ENCODE measurements around the gene IL18RAP.

Gene IL18RAP, protein sequence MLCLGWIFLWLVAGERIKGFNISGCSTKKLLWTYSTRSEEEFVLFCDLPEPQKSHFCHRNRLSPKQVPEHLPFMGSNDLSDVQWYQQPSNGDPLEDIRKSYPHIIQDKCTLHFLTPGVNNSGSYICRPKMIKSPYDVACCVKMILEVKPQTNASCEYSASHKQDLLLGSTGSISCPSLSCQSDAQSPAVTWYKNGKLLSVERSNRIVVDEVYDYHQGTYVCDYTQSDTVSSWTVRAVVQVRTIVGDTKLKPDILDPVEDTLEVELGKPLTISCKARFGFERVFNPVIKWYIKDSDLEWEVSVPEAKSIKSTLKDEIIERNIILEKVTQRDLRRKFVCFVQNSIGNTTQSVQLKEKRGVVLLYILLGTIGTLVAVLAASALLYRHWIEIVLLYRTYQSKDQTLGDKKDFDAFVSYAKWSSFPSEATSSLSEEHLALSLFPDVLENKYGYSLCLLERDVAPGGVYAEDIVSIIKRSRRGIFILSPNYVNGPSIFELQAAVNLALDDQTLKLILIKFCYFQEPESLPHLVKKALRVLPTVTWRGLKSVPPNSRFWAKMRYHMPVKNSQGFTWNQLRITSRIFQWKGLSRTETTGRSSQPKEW

DNA sequence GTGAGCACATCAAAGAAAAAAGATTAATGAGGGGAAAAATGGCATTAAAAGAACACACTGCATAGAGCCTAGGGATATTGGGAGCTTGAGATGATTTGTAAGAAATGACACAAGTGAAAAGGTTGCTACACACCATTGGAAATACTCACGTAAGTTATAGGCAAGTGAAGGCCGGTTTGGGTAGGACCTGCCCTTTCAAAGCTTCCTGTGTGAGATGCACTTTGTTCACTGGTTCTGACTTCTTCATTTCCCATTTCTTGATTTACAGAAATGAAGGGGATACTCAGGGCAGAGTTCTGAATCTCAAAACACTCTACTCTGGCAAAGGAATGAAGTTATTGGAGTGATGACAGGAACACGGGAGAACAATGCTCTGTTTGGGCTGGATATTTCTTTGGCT is at the start of gene IL18RAP:
TSS of gene IL18RAP (plus strand) at position 251 of the 400 bp plus-strand sequence. CDS start at position 369, 118 bp downstream.
- DNase-seq (ENCODE audit: low read depth in 2 of 2): no peak

DNA sequence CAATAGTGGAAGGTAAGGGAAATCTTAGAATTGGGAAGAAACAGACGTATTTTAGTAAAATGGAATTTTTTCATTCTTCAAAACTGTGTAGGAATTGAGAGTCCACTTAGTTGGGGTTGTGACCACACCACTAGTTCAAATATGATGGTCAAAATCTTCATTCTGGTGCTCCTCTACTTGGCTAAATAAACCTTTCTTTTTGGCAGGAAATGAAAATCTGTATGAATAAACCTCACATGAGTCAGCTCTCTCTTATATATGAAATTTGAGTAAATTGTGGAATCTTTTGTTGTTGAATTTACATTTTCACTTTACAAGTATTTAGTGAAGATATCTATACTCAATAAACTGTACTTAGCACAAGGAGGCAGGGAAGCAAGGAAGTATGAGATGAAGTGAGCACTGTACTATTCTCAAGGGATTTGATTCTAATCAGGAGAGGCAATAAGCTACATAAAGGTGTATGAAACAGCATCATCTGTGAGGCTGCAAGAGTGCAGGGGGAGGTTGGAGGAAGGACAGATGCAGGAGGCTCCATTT is 46.8 kb upstream of the IL18RAP start:
- no peak for DNase-seq (ENCODE audit: low read depth in 2 of 2)

DNA sequence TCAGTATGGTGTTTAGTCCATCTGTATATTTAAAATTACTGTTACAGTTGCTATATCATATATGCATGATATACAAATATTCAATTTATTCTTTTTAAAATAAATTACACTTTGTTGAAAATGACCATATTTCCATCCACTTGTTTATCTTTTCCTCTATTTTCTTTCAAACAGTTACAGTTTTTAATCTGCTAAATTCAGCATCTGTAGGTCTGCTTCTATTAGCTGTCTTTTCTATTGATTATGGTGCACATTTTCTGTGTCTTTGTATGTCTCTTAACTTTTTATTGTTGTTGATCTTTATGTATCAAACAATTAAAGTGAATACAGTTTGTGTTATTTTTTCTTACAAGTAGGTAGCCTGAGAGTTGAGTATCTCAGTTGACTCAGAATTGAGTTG is 39.2 kb upstream of the IL18RAP start:
- no peak for DNase-seq (ENCODE audit: low read depth in 2 of 2)

DNA sequence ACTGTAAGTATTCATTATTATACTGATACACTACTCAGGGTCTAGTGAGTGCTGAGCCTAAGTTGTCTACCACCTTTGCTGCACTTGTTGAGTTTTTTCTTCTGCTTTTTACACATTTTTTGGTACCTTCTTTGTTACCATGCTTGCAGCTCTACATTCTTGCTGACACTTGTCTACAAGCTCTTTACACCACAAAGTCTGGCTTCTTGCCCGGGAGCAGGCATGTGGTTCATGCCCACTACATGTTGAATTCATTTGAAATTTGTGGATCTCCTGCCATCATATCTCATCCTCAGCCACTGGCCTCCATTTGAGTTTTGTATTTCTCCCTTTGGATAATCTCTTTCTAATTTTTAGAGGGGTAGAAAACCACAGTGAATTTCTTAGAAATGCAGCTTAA is 37.4 kb upstream of the IL18RAP start:
- DNase-seq (ENCODE audit: low read depth in 2 of 2): no peak

DNA sequence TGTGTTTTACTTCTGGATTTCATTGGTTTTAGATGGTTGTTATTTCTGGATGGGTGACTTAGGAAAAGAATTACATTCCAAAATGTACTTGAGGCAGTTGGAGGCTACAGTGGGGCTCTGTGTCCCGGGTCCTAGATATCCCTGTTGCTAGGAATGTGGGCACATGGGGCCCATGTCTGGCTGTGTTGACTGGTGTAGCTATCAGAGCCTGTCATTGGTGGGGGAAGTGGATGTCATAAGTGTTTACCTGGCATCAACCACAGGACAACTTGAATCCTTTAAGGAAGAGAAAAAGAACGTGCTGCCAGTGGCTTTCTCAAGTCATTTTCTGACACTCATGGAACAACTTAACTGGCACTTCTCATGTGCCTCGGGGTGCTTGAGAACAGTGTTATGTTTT is 37.0 kb upstream of the IL18RAP start:
- DNase-seq (ENCODE audit: low read depth in 2 of 2): no peak

DNA sequence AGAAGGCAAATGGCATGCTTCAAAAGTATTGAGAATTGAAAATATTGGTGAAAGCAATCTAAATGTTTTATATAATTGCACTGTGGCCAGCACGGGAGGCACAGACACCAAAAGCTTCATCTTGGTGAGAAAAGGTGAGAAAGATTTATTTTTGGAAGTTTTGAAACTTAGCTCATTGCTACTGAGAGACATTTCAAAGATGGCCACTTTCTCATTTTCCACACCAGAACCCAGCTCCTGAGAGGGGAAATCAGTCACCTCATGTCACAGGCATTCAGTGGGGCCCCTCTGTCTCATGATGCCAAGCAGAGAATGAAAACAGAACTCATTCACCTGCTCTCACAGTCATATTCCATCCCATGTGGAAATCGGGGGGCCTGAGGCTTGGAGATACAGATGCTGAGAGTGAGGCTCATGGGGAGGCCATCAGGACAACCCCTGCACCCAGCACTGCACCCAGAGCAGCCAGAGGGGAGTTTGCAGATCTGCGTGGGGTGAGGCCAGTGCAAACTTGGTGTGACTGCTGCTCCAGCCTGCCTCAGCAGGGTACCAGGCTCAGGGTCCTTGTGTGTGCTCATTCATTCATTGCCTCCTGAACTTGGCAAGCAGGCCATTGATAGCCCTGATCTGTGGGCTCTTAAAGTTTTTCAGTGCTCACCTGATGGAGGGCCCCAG is 36.0 kb upstream of the IL18RAP start:
- DNase-seq (ENCODE audit: low read depth in 2 of 2): no peak

DNA sequence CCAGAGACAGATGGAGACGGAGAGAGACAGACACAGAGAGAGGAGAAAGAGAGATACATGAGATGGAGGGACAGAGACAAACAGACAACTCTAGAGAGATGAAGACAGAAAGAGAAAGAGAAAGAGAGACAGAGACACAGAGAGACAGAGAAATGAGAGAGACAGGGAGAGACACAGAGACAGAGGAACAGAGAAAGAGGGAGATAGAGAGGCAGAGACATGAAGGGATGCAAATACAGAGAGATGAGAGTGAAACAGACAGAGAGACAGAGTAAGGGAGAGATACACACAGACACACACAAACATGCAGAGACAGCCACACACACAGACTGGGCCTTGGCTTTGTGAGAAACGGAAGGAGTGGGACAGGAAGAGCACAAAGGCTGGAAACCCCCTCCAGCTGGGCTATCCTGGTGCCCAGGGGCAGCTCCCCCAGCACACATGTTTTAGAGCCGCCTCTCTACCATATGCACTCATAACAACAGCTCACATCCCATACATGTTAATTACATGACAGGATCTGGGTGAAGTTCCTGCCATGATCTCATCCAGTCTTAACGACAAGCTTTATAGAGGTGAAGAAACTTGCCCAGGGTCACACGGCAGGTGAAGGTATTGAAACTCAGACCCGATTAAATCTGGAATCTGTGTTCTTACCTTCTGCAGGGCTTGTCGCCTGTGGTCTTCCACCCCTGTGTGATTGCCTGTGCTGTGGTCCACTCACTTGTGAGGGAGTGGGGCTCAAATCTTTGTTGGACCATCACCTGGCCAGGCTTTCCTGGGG is 35.0 kb upstream of the IL18RAP start:
- DNase-seq (ENCODE audit: low read depth in 2 of 2): no peak

DNA sequence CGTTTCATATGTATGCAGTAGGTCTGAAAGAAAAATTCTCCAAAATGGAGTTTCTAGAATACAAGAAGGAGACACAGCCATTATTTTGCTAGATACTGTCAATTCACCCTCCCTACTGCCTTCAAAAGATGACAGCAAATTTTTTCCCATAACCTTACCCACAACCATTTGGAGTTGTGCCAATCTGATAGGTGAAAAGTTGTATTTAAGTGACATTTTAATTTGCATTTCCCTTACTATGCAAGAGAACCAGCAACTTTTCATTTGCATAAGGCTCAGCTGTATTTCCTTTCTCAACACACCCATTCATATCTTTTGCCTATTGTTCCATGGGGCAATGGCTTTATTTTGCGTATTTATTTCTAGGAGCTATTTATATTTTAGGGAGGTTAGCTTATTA is 31.4 kb upstream of the IL18RAP start:
- no peak for DNase-seq (ENCODE audit: low read depth in 2 of 2)

DNA sequence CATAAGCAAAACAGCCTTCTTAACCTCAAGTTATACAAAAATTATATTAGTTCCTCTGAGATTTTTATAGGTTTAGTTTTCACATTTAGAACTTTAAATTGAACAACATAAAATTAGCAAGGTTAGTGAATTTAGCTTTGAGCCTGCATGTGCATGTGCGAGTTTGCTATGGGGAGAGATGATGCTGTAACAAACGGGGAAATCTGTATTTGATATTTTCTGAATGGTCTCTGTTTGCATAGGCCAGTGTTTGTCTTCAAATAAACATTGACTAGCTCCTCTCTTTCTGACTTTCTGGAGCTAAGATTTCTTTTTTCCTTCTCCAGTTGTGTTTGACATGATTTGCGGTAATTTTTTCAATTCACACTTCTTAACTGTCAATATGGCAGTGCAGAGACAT is 30.9 kb upstream of the IL18RAP start:
- no peak for DNase-seq (ENCODE audit: low read depth in 2 of 2)

DNA sequence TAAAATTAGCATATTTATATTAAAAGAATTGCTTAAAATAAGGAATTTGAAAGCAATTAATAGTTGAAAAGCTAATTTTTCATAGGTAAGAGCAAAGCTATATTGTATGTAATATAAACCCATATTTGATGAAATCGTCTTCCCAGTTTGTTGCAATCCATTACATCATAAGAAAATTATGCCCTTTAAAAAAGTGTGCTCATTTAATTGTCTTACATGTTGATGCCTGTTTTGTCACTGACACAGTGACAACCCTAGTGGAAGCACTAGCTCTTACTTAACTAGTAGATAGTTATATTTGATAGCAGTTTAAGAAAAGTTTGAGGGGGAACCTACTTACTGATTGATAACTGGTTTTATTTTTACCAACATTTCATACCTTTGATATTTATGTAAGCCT is 30.0 kb upstream of the IL18RAP start:
- no peak for DNase-seq (ENCODE audit: low read depth in 2 of 2)

DNA sequence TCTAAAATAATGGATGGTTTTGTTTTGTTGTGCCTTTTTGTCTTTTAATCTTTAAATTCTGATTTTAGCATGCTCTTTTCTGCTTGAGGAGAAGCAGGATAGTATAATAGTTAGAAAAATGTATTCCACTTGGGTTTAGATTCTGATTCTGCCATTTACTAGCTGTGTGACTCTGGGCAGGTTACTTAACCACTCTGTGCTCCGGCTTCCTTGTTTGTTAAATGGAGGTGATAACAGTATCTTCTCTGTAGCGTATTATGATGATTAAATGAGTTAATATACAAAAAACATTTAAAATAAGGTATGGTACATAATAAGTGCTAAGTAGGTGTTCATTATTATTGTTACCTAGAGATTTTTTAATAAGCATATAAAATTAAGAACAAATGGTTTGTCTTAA is 26.9 kb upstream of the IL18RAP start:
- DNase-seq (ENCODE audit: low read depth in 2 of 2): no peak

DNA sequence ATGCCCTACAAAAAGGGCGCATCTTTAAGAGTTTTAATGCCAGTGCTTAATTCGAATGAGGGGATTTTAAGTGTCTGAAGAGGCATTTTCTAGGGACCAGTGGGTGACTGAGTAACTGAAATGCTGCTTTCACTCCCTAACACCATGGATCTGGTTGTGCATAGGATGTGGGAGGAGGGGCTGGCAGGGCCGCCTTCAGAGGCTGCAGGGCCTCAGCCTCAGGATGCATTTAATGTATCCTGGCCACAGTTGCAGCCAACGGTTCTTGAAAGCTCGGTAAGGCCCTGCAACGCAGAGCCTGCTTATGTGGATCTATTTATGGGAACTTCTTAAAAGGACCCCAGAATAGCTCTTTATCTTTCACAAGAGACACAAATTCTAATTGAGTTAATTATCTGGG is 25.8 kb upstream of the IL18RAP start:
- no peak for DNase-seq (ENCODE audit: low read depth in 2 of 2)

DNA sequence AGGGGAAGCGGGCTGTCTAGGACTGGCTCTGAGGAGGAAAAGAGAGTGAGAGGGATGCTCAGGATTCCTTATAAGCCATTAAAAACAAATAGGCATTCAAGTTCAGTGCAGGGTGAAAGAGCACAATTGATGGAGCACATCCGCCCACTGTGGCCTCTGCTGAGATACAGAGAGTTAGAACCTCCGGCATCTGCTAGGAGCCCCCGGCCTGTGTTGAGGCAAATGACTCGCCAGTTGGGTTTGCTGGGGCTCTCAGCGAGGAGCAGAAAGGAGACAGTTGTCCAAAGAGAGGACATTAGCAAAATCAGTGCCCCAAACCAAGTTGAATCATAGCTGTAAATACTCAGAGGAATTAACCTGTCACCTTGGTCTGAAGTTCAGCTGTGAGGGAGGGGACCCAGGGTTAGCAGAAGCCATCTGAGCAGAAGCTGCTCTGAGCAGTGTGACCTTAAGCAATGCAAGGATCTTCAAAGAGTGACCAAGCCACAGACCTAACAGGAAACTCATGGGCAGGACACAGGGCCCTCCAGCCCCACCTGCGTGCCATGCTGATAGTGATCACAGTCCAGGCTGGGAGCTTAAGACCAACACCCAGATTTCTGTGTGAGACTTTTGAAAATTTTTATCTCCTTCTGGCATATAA is 23.3 kb upstream of the IL18RAP start:
- no peak for DNase-seq (ENCODE audit: low read depth in 2 of 2)

DNA sequence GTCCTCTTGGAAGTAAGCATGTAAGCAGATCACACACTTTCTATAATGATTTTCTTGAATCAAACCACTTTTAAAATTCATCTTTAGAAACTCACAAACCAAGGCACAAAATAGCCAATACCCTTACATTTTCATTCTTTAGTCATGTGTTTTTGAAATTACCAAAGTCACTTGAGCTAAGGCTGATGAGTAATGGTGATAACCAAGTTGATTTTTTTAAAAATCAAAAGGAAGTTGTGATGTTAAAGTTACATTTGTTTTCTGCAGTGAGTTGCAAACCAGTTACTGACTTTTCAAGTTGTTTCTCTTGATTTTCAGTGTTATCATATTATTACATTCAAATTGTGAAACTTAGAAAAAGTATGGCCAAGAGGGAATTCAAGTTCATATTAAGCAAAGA is 21.5 kb upstream of the IL18RAP start:
- no peak for DNase-seq (ENCODE audit: low read depth in 2 of 2)

DNA sequence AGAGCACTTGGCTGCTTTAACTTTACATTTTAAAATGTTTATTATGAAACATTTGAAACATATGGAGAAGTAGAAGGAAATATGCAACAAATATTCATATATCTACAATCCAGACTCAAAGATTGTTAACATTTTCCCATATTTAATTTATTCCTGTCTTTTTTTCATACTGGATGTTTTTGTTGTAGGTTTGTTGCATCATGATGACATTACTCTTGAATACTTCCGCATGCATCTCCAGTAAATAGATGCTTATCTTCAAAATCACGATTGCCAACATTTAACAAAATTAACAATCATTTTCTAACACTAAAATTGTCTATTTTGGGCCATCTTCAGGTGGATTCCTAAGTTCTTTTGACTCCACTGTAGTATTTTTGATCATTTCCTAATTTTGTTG is 21.1 kb upstream of the IL18RAP start:
- DNase-seq (ENCODE audit: low read depth in 2 of 2): no peak

DNA sequence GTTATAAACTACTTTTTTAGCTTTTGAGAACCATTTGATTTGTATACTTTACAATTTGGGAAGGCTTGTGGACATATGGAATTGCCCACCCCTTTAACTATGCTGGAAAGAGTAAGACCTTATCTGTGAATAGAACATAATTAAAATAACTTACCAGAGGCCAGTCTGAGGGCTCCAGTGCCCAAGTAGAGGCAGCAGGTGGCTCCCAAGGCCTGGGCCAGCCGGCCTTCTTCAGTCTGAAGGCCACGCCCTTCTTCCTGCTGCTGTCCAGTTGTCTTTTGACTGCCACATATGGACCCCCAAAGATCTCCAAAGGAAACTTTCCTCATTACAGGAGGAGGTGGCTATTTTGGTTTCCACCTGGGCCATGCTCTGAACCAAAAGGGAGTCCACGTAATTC is 12.0 kb upstream of the IL18RAP start:
- DNase-seq (ENCODE audit: low read depth in 2 of 2): no peak

DNA sequence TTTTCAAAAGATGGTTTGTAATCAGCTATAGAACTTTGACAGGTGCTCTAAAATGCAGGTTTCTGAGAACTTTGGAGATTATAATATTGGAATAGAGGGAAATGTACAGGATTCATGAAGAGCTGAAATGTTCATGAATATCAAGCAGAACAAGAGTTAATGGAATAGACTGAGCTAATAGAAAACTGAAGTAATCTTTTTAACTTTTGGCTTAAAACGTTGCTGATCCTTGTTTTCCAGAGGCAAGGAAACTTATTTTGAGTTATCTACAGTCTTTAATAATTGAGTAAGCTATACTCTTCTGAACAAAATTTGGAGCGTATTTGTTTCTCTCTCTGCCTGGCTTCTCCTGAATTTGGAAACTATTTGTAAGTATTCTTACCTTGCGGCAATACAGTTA is 10.8 kb upstream of the IL18RAP start:
- no peak for DNase-seq (ENCODE audit: low read depth in 2 of 2)

DNA sequence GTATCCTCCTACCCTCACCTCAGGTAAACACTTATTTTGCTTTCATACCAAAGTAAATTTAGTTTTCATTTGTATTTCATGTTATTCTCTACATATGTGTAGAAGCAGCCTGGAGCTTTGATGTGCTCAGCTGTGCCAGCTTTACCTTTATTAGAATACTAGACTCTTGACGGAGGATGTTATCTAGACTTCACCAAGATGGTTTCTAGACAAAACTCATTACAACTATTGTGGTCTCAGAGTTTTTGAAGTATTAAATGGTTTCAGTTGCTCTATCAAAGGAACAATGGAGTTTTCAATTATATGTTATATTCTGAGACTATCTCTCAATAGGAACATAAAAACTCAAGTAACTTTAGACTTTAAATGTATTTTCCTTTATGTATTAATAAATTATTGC is 5.0 kb upstream of the IL18RAP start:
- no peak for DNase-seq (ENCODE audit: low read depth in 2 of 2)

DNA sequence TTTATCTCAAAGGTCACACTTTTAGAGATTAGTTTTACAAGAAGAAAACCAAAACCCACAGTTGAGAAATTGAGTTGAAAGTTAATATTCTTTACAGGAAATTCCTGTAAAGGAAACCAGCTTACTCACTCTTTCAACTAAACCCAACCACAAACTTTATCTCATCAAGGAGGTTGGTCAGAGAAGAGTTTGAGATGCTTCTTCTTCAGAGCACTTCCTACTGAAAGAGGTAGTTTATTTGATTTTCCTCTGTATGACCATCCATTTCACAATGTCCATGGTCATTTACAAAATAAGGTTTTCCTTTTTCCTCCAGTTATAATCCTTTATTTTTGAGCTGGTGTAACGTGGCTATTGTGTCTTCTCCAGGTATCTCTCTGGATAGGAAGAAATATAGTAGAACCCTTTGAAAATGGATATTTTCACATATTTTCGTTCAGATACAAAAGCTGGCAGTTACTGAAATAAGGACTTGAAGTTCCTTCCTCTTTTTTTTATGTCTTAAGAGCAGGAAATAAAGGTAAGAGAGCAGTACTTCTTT is 4.5 kb upstream of the IL18RAP start:
- DNase-seq (ENCODE audit: low read depth in 2 of 2): no peak

DNA sequence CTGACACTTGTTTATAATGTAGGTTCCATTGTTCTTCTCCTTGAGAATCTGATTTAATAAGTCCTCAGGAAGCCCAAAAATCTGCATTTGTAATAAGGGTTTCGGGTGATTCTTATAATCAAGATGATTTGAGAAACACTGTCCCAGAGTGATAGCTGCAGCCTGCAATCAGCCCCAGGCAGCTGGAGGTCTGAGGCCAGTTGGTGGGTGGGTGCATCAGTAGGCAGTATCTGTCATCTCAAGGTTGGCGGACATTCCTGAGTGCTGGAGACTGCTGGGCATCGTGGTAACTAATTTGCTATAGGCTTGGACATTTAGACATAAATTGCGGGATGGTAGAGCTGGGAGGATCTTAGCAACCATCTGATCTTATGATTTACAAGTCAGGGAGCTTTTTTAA is 2.7 kb upstream of the IL18RAP start:
- no peak for DNase-seq (ENCODE audit: low read depth in 2 of 2)

Data from stimulated activated CD8-positive, alpha-beta memory T cell treated with anti-CD3 and anti-CD28 coated beads, Interleukin-15, amount 100 ng/mL, for 4 hours (primary cell).